Measurements from ENCODE around the gene PDCD2L. TPM values are rescaled to one million over a fixed set of nuclear protein-coding genes. Genes with fewer than 3 reads are reported as not detected.

The PDCD2L gene
- total RNA-seq, 6 experiments from 2014 or later, result 8.8 to 13.3 (median 12.0) TPM

DNA sequence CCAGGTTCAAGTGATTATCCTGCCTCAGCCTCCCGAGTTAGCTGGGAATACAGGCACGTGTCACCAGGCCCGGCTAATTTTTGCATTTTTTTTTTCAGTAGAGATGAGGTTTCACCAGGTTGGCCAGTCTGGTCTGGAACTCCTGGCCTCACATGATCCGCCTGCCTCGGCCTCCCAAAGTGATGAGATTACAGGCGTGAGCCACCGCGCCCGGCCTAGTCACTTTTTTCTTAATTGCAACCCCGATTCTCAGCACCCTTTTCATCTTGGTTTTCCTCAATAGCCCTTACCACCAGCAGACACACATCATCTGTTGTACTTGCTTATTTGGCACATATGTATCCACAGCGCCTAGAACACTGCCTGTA, 39.8 kb upstream of the PDCD2L start:
- no peaks in the 10 kb centered on the region for H3K9me3 Mint-ChIP-seq
- H3K4me1 Mint-ChIP-seq (ENCODE audit: low read depth), result peaks cover 35% of the 10 kb centered on the region
- TF ChIP-seq CTCF (IDR thresholded peaks at IDR 0.05), result no peak
- no peak overlapping the region for H3K27ac Mint-ChIP-seq
- peaks cover 1% of the 10 kb centered on the region; the same call in 1 of the 2 replicates for H3K27me3 Mint-ChIP-seq (ENCODE audit: insufficient read depth)
- H3K4me3 Mint-ChIP-seq, result peak overlapping the region; percentile 98
- H3K36me3 Mint-ChIP-seq (ENCODE audit: low read depth), result peaks cover 20% of the 10 kb centered on the region
- DNase-seq, result no peak

DNA sequence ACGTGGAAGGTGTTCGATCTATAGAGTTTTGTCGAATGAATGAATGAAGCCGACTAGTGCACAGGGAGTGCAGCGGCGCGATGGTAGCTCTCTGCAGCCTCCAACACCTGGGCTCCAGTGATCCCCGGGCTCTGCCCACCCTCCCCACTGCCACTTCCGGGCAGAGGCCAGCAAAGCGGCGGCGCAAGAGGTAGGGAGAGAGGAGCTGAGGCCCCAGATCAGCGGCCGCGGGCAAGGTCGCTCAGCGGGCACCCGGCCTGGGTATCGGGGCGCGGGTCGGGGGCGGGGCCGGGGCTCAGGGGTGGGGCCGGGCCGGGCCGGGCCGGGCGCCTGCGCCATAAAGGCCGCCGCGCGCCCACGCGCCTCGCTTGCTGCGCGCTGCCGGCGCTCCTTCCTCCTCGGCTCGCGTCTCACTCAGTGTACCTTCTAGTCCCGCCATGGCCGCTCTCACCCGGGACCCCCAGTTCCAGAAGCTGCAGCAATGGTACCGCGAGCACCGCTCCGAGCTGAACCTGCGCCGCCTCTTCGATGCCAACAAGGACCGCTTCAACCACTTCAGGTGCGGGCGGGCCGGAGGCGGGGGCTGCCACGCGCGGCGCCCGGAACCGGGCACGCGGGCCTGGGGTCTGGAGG, 39.3 kb upstream of the PDCD2L start, which contains the start of gene GPI:
TSS of gene GPI (plus strand) at position 367 of the 633 bp plus-strand sequence. CDS start at position 438, 71 bp downstream.
- H3K27ac Mint-ChIP-seq, result peak within 1 kb of the TSS; percentile 63
- H3K36me3 Mint-ChIP-seq (ENCODE audit: low read depth), result peaks cover 24% of the 10 kb centered on the region
- no peaks in the 10 kb centered on the region for H3K9me3 Mint-ChIP-seq
- TF ChIP-seq CTCF (IDR thresholded peaks at IDR 0.05), result no peak
- no peak for DNase-seq
- H3K27me3 Mint-ChIP-seq (ENCODE audit: insufficient read depth), result peaks cover 1% of the 10 kb centered on the region; the same call in 1 of the 2 replicates
- H3K4me3 Mint-ChIP-seq, result peak within 1 kb of the TSS; percentile 98
- H3K4me1 Mint-ChIP-seq (ENCODE audit: low read depth), result peaks cover 30% of the 10 kb centered on the region

DNA sequence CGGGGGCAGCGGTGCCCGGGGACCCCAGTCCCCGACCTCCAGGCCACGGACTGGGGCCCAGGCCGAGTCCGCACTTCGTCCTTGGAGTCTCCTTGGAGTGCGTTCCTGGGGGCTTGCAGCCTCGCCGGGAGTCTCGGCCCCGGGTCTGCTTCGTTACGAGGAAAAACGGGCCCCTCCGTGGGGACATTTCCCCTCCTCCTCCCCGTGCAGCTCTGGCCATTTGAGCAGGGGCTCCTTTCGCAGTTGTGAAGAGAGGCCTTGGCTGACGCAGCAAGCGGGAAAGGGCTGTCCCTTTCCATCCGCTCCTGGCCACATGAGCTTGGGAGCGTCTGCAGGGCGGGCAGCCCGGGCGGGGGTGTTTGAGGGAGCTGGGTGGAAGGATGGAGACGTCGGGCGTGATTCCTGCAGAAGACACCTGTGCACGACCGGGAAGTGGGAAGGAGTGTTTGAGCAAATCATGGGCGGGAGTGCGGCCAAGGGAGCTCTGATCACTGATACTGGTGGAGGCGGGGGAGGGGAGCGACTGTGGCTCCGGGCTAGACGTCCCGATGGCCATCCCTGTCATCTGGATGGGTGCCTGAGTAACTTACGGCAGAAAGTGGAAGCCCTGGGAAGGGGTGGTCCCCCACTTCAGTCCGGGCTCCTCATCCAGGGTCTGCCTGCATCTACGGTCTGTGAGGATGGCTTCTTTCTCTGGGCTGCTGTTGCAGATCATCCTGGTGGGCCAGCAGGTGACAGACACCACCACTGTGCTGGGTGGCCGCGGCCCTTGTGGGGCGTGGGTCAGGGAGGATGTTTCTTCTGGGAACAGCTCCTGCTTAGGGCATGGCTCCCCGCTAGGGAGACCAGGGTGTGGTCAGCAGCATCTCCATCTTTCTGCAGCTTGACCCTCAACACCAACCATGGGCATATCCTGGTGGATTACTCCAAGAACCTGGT, 38.5 kb upstream of the PDCD2L start:
- peak overlapping the region; percentile 63 for H3K27ac Mint-ChIP-seq

DNA sequence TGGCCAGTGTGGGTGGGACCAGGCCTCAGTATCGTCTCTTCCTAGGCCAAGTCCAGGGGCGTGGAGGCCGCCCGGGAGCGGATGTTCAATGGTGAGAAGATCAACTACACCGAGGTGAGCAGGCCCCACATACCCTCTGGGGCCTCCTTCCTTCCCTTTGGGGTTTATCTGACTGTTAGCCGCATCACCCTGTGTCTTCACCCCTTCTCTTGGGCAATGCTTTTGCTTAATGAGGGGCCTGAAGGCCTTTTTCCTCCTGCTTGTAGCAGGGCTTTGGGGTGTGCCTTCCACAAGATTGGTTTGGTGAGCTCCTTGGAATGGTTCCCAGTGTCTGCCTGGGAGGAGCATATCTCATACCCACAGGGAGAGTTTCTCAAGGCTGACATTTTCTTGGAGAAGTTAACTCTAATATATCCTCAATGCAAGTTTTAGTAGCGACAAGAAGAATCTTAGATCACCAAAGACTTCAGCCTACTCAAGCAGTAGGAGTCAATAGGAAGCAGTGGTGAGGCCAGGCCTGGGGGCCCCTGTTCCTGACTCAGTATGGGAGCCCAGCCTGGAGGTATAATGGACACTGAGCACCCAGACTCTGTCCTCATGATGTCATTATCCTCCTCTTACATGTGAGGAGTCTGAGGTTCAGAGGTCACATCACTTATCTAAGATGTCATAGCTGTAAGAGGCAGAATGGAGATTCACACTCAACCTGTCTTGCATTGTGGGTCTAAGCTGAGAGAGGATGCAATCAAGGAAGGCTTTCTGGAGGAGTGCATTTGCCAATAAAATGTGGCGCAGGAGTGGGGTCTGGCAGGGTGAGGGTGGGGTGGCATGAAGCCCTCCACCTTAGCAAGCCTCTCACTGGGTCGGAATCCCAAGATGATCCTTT, 37.2 kb upstream of the PDCD2L start:
- TF ChIP-seq CTCF (IDR thresholded peaks at IDR 0.05), result no peak
- H3K4me1 Mint-ChIP-seq (ENCODE audit: low read depth), result peaks cover 27% of the 10 kb centered on the region
- H3K27ac Mint-ChIP-seq, result no peak overlapping the region
- H3K36me3 Mint-ChIP-seq (ENCODE audit: low read depth), result peaks cover 30% of the 10 kb centered on the region
- peaks cover 1% of the 10 kb centered on the region for H3K27me3 Mint-ChIP-seq (ENCODE audit: insufficient read depth)
- H3K4me3 Mint-ChIP-seq, result peak overlapping the region; percentile 98
- DNase-seq, result peak; percentile 53
- H3K9me3 Mint-ChIP-seq, result no peaks in the 10 kb centered on the region

More for the DNA sequence above, 38.5 kb upstream of the PDCD2L start:
- peak overlapping the region; percentile 98 for H3K4me3 Mint-ChIP-seq
- H3K27me3 Mint-ChIP-seq (ENCODE audit: insufficient read depth), result peaks cover 1% of the 10 kb centered on the region
- H3K9me3 Mint-ChIP-seq, result no peaks in the 10 kb centered on the region
- peaks cover 30% of the 10 kb centered on the region for H3K36me3 Mint-ChIP-seq (ENCODE audit: low read depth)
- no peak for DNase-seq
- H3K4me1 Mint-ChIP-seq (ENCODE audit: low read depth), result peaks cover 27% of the 10 kb centered on the region
- no peak for TF ChIP-seq CTCF (IDR thresholded peaks at IDR 0.05)

GRCh38 chr19:34367624-34367957, 36.6 kb upstream of the PDCD2L start:
- no peak for DNase-seq
- Mint-ChIP-seq H3K4me1 (ENCODE audit: low read depth) (peaks cover 27% of the 10 kb centered on the region), H3K27ac (no peak overlapping the region), H3K4me3 (no peak overlapping the region), H3K9me3 (no peaks in the 10 kb centered on the region), H3K27me3 (ENCODE audit: insufficient read depth) (peaks cover 1% of the 10 kb centered on the region), H3K36me3 (ENCODE audit: low read depth) (peaks cover 30% of the 10 kb centered on the region)
- TF ChIP-seq CTCF (IDR thresholded peaks at IDR 0.05), result no peak
